Calu3 (cell line): ENCODE measurements around the gene CDK2AP2. TPM values are rescaled to one million over a fixed set of nuclear protein-coding genes. Genes with fewer than 3 reads are reported as not detected.
"Not testable (repeated sequence)": the region's sequence is repeated elsewhere in the genome, so short reads cannot be mapped to it uniquely, and the experiment has no call there.

Experiments
- BruUV-seq: library from RNA; stranded (reverse); fragments of 400-500 nt; replicated peaks from 2 replicates; lab custom pipeline; 2021; lab: Mats Ljungman, UMichigan
- CTCF ChIA-PET: fragments of 300-600 bp; sonication (Branson Sonifier 250); formaldehyde crosslinking; loops from one replicate; lab custom pipeline; 2022; ENCODE audit warnings: antibody characterized with exemption; lab: Charles Lee
- DNase-seq: peaks from one replicate; pipeline ENCODE4 v3.0.0; 2022
- H3K27ac Mint-ChIP-seq: one replicate; pipeline ENCODE4 v1.8.0; 2022; ENCODE audit warnings: mixed read lengths; ENCODE audit not compliant: unreplicated experiment
- H3K27me3 Mint-ChIP-seq: one replicate; pipeline ENCODE4 v1.8.0; 2022; ENCODE audit warnings: mixed read lengths; ENCODE audit not compliant: unreplicated experiment
- H3K36me3 Mint-ChIP-seq: one replicate; pipeline ENCODE4 v1.8.0; 2022; ENCODE audit warnings: mild to moderate bottlenecking, moderate library complexity, mixed read lengths; ENCODE audit not compliant: insufficient read depth, unreplicated experiment
- H3K4me1 Mint-ChIP-seq: one replicate; pipeline ENCODE4 v1.8.0; 2022; ENCODE audit warnings: mild to moderate bottlenecking, low read depth, mixed read lengths; ENCODE audit not compliant: unreplicated experiment
- H3K4me3 Mint-ChIP-seq: one replicate; pipeline ENCODE4 v1.8.0; 2022; ENCODE audit warnings: mild to moderate bottlenecking, low read depth, moderate library complexity, mixed read lengths; ENCODE audit not compliant: unreplicated experiment
- H3K9me3 Mint-ChIP-seq: one replicate; pipeline ENCODE4 v1.8.0; 2022; ENCODE audit warnings: low read depth, mixed read lengths; ENCODE audit not compliant: unreplicated experiment
- intact Hi-C: fragments of 100-400 bp; cut with micrococcal nuclease; formaldehyde crosslinking; loops from one replicate; pipeline ENCODE4 v1.10.0; 2022; ENCODE audit not compliant: unreplicated experiment
- total RNA-seq: library from RNA; stranded (reverse); gene quantifications from 2 replicates; pipeline ENCODE4 v1.2.3, GENCODE V29; 2022
- TF ChIP-seq, protein P1 (sequence below): fragments of 200-600 bp; IDR thresholded peaks from one replicate; pipeline ENCODE4 v1.8.0; 2022; ENCODE audit warnings: antibody characterized with exemption; ENCODE audit not compliant: unreplicated experiment

CDK2AP2 gene
- total RNA-seq, 1 experiment from 2014 or later: 64.7 TPM

DNA sequence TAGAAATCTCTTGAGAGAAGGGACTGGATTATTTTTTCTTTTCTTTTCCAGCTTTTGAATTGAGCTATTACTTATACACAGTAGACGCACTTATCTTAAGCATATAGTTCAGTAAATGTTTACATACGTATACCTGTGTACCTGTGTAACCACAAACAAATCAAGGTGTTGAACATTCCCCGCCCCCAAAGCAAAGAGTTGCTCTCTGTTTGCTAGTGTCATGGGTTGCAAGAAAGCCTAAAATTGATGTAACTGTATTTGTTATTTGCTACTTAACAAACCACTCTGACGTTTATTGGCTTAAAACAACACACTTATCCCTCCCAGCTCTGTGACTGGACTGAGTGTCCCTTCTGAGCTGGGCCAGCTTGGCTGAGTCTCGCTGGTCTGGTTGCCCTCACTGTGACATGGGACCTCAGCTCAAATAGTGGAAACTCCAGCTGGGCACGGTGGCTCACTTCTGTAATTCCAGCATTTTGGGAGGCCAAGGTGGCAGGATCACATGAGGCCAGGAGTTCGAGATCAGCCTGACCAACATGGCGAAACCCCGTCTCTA is 40.7 kb upstream of the CDK2AP2 start:
- CTCF ChIA-PET: no interaction called here
- intact Hi-C loops: no loop called here
- no peak overlapping the region for H3K4me3 Mint-ChIP-seq
- no peak overlapping the region for H3K27ac Mint-ChIP-seq
- peaks cover 17% of the 10 kb centered on the region for H3K4me1 Mint-ChIP-seq
- peaks cover 12% of the 10 kb centered on the region for H3K9me3 Mint-ChIP-seq
- BruUV-seq: no TSS peak
- H3K36me3 Mint-ChIP-seq: no peaks in the 10 kb centered on the region
- no peak for DNase-seq
- TF ChIP-seq, protein P1, sequence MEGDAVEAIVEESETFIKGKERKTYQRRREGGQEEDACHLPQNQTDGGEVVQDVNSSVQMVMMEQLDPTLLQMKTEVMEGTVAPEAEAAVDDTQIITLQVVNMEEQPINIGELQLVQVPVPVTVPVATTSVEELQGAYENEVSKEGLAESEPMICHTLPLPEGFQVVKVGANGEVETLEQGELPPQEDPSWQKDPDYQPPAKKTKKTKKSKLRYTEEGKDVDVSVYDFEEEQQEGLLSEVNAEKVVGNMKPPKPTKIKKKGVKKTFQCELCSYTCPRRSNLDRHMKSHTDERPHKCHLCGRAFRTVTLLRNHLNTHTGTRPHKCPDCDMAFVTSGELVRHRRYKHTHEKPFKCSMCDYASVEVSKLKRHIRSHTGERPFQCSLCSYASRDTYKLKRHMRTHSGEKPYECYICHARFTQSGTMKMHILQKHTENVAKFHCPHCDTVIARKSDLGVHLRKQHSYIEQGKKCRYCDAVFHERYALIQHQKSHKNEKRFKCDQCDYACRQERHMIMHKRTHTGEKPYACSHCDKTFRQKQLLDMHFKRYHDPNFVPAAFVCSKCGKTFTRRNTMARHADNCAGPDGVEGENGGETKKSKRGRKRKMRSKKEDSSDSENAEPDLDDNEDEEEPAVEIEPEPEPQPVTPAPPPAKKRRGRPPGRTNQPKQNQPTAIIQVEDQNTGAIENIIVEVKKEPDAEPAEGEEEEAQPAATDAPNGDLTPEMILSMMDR: no peak
- H3K27me3 Mint-ChIP-seq: no peaks in the 10 kb centered on the region

DNA sequence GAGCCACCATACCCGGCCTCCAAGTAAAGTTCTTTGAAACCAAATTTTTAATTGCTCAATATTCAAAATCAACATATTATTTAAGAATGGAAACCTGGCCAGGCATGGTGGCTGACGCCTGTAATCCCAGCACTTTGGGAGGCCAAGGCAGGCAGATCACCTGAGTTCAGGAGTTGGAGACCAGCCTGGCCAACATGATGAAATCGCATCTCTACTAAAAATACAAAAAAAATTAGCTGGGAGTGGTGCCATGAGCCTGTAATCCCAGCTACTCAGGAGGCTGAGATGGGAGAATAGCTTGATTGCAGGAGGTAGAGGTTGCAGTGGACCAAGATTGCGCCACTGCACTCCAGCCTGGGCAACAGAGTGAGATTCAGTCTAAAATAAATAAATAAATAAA is 40.1 kb upstream of the CDK2AP2 start:
- DNase-seq, intact Hi-C loops, BruUV-seq, CTCF ChIA-PET, H3K27me3 Mint-ChIP-seq, H3K36me3 Mint-ChIP-seq, H3K27ac Mint-ChIP-seq, H3K4me3 Mint-ChIP-seq: not testable (repeated sequence)
- H3K9me3 Mint-ChIP-seq: peaks cover 12% of the 10 kb centered on the region
- peaks cover 17% of the 10 kb centered on the region for H3K4me1 Mint-ChIP-seq

DNA sequence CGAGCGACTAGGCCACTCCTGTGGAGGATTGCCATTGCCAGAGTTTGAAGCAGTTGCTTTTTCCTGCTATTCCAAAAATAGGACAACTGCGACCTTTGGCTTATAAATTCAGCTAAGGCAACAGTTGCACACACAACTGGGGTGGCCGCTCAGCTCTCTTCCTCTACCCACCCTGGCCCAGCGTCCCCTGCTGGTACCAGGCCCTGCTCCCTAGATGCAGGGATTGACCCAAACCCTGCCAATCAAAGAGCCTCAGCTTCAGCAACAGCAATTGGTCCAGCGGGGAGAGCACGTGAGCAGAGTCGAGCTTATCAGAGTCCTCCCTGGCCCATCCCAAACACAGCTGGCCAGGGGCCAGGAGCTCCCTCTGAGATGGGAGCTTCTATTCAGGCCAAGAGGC is 37.3 kb upstream of the CDK2AP2 start:
- intact Hi-C loops: no loop called here
- BruUV-seq: no TSS peak
- Mint-ChIP-seq H3K36me3 (no peaks in the 10 kb centered on the region), H3K27ac (no peak overlapping the region), H3K4me3 (no peak overlapping the region), H3K4me1 (peaks cover 17% of the 10 kb centered on the region), H3K9me3 (peaks cover 3% of the 10 kb centered on the region), H3K27me3 (no peaks in the 10 kb centered on the region)
- DNase-seq: peak; percentile 28
- CTCF ChIA-PET: interaction anchor here (0.6 to 0.7 kb wide), 2 partner anchors 25 to 34 kb away, joined by 3 read pairs; no protein-coding TSS in a partner anchor
- TF ChIP-seq, protein P1: no peak

DNA sequence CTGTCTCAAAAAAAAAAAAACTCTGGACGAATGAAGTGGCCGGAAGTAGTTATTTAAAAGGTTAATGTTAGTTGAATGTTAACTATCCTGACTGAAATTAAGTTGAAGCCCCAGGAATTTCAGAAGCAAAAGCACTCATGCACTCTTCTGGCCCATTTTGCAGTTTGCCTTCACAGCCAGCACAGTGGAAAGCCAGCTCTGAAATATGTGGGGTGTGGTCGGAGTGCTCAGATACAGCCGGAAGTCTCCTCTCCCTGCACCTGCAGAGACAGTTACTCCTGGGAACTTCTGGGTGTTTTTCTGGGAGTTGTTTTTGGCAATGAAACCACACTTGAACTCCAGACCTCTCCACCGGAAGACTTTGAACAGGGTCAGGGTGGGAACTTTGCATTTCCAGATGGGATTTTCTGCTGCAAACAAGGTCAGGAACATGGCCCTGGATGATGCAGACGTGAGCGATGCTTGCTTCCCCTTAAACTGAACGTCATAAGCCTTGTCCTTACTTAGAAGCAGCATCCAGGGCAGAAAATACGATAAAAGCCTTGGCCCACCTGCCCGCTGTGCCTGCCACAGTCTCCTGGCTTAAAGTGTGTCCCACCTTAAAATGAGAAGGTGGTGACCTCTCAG is 36.8 kb upstream of the CDK2AP2 start:
- BruUV-seq: no TSS peak
- Mint-ChIP-seq H3K27ac (peak overlapping the region; percentile 30), H3K27me3 (no peaks in the 10 kb centered on the region), H3K4me1 (peaks cover 17% of the 10 kb centered on the region), H3K9me3 (no peaks in the 10 kb centered on the region), H3K4me3 (peak overlapping the region; percentile 32), H3K36me3 (no peaks in the 10 kb centered on the region)
- intact Hi-C loops: no loop called here
- CTCF ChIA-PET: interaction anchor here (0.7 kb wide), 1 partner anchor 26 kb away, joined by 3 read pairs; no protein-coding TSS in a partner anchor
- peak; percentile 38 for DNase-seq
- TF ChIP-seq, protein P1: no peak

DNA sequence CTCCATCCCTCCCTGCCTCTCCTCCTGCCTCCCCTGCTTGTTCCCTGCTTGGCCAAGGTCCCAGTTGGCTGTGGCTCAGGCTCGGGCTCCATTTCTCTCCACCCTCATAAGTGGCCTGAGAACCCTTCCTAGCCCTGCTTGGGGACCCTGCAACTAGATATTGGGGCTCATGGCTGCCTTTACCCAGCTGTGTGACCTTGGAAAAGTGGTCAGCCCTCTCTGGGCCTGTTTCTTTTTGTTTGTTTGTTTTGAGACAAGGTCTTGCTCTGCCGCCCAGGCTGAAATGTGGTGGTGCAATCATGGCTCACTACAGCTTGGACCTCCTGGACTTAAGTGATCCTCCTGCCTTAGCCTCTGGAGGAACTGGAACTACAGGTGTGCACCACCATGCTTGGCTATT is 35.6 kb upstream of the CDK2AP2 start:
- CTCF ChIA-PET: no interaction called here
- no peaks in the 10 kb centered on the region for H3K27me3 Mint-ChIP-seq
- no TSS peak for BruUV-seq

More for the DNA sequence above, 35.6 kb upstream of the CDK2AP2 start:
- peaks cover 17% of the 10 kb centered on the region for H3K4me1 Mint-ChIP-seq
- no peak overlapping the region for H3K27ac Mint-ChIP-seq
- DNase-seq: no peak
- intact Hi-C loops: no loop called here
- TF ChIP-seq, protein P1: no peak
- no peak overlapping the region for H3K4me3 Mint-ChIP-seq
- no peaks in the 10 kb centered on the region for H3K9me3 Mint-ChIP-seq
- no peaks in the 10 kb centered on the region for H3K36me3 Mint-ChIP-seq
